Liver (tissue), 9 donors: ENCODE results near the gene TRAPPC3. TPM values are rescaled to one million over a fixed set of nuclear protein-coding genes. Genes with fewer than 3 reads are reported as not detected.

Experiments used
- DNase-seq: peaks from one replicate; pipeline ENCODE4 v3.0.0-alpha.2; 2017; ENCODE audit warnings: low spot score
- H3K27ac ChIP-seq, 2 donors: one replicate each; pipeline ENCODE4 v1.7.0; 2013; ENCODE audit warnings: inconsistent platforms in 2 of 2, low read length in 2 of 2, control low read depth in 1 of 2, low read depth in 1 of 2, mild to moderate bottlenecking in 1 of 2
- H3K27me3 ChIP-seq, 4 donors: one replicate each; pipeline versions ENCODE4 v1.6.1 to v1.7.0; 2013; ENCODE audit warnings: low read length in 3 of 4, inconsistent platforms in 1 of 4, mild to moderate bottlenecking in 1 of 4, moderate library complexity in 1 of 4; ENCODE audit not compliant: control insufficient read depth in 4 of 4, insufficient read depth in 4 of 4
- H3K36me3 ChIP-seq, 4 donors: one replicate each; pipeline versions ENCODE4 v1.6.1 to v1.7.0; 2013; ENCODE audit warnings: low read length in 3 of 4, mild to moderate bottlenecking in 3 of 4, low read depth in 1 of 4, moderate library complexity in 1 of 4; ENCODE audit not compliant: control insufficient read depth in 4 of 4, insufficient read depth in 3 of 4
- H3K4me1 ChIP-seq, 4 donors: one replicate each; pipeline versions ENCODE4 v1.6.1 to v1.7.0; 2013; ENCODE audit warnings: low read length in 3 of 4, mild to moderate bottlenecking in 3 of 4, moderate library complexity in 1 of 4; ENCODE audit not compliant: control insufficient read depth in 4 of 4, insufficient read depth in 4 of 4
- H3K4me3 ChIP-seq, 3 donors: one replicate each; pipeline versions ENCODE4 v1.6.1 to v1.7.0; 2013; ENCODE audit warnings: low read length in 3 of 3, control low read depth in 1 of 3, low read depth in 1 of 3, mild to moderate bottlenecking in 1 of 3
- H3K9ac ChIP-seq, 2 donors: one replicate each; pipeline ENCODE4 v1.7.0; 2013; ENCODE audit warnings: low read length in 2 of 2, mild to moderate bottlenecking in 2 of 2, moderate library complexity in 2 of 2, control low read depth in 1 of 2, low read depth in 1 of 2
- H3K9me3 ChIP-seq, 4 donors: one replicate each; pipeline versions ENCODE4 v1.6.1 to v1.7.0; 2013; ENCODE audit warnings: low read length in 3 of 4; ENCODE audit not compliant: control insufficient read depth in 4 of 4
- ATF3 ChIP-seq: IDR thresholded peaks from 2 replicates; pipeline ENCODE4 v1.6.1; 2016; ENCODE audit warnings: antibody characterized with exemption
- CTCF ChIP-seq: fragments of 150-350 bp; IDR thresholded peaks from 2 replicates; pipeline ENCODE4 v1.5.1; 2017; ENCODE audit warnings: improper control_type of control experiment, low read depth, low read length; ENCODE audit not compliant: missing input control
- EGR1 ChIP-seq, 2 donors: IDR thresholded peaks; 2 replicates each; pipeline ENCODE4 v1.6.1; 2016 to 2018; ENCODE audit warnings: antibody characterized with exemption in 2 of 2, low read depth in 2 of 2
- FOXA1 ChIP-seq: IDR thresholded peaks from 2 replicates; pipeline ENCODE4 v1.6.1; 2016; ENCODE audit warnings: antibody characterized with exemption
- FOXA2 ChIP-seq: IDR thresholded peaks from 2 replicates; pipeline ENCODE4 v1.6.1; 2016; ENCODE audit warnings: antibody characterized with exemption
- HNF4A ChIP-seq, 2 donors: conservative IDR thresholded peaks; 2 replicates each; pipeline ENCODE4 v1.6.1; 2016; ENCODE audit warnings: antibody characterized with exemption in 2 of 2, mild to moderate bottlenecking in 2 of 2
- HNF4G ChIP-seq: IDR thresholded peaks from 2 replicates; pipeline ENCODE4 v1.6.1; 2016; ENCODE audit warnings: antibody characterized with exemption
- JUND ChIP-seq, 2 donors: IDR thresholded peaks; 2 replicates each; pipeline ENCODE4 v1.6.1; 2016; ENCODE audit warnings: antibody characterized with exemption in 2 of 2
- MAX ChIP-seq: IDR thresholded peaks from 2 replicates; pipeline ENCODE4 v1.6.1; 2016; ENCODE audit warnings: antibody characterized with exemption
- NR2F2 ChIP-seq: IDR thresholded peaks from 2 replicates; pipeline ENCODE4 v1.6.1; 2016; ENCODE audit warnings: antibody characterized with exemption
- RAD21 ChIP-seq, 2 donors: IDR thresholded peaks; 2 replicates each; pipeline ENCODE4 v1.6.1; 2016; ENCODE audit warnings: antibody characterized with exemption in 2 of 2, mild to moderate bottlenecking in 2 of 2
- REST ChIP-seq: IDR thresholded peaks from 2 replicates; pipeline ENCODE4 v1.6.1; 2016; ENCODE audit warnings: antibody characterized with exemption, mild to moderate bottlenecking
- RXRA ChIP-seq, 2 donors: IDR thresholded peaks; 2 replicates each; pipeline ENCODE4 v1.6.1; 2017 to 2018; ENCODE audit warnings: antibody characterized with exemption in 2 of 2, mild to moderate bottlenecking in 1 of 2
- SP1 ChIP-seq: IDR thresholded peaks from 2 replicates; pipeline ENCODE4 v1.6.1; 2018; ENCODE audit warnings: antibody characterized with exemption, mild to moderate bottlenecking
- TAF1 ChIP-seq: conservative IDR thresholded peaks from 2 replicates; pipeline ENCODE4 v1.6.1; 2016; ENCODE audit warnings: antibody characterized with exemption, mild to moderate bottlenecking
- YY1 ChIP-seq: IDR thresholded peaks from 2 replicates; pipeline ENCODE4 v1.6.1; 2016; ENCODE audit warnings: antibody characterized with exemption, mild to moderate bottlenecking
- ZBTB33 ChIP-seq: IDR thresholded peaks from 2 replicates; pipeline ENCODE4 v1.6.1; 2016; ENCODE audit warnings: antibody characterized with exemption
- WGBS: extraction: QIAGEN DNeasy Blood & Tissue Kit; methylation state at CpG from one replicate; pipeline ENCODE4 v1.1.7; 2013; 5-methylcytosine and 5-hydroxymethylcytosine counted together
- polyA plus RNA-seq, 2 donors: library from polyadenylated mRNA; stranded (reverse) in 1 of 2; unstranded in 1 of 2; fragments of 200-250 nt in 1 of 2; fragments of >200 nt in 1 of 2; fragmentation: Nextera tagmentation in 1 of 2; extraction: Ambion mirVana in 1 of 2; gene quantifications; one replicate each; pipeline versions ENCODE4 v1.2.1 to v1.2.3, GENCODE V29; 2013 to 2015
- total RNA-seq, 2 donors: library from RNA; depleted of rRNA; stranded (reverse); fragments of >200 nt; gene quantifications; one replicate each; pipeline ENCODE4 v1.2.3, GENCODE V29; 2014
- donor health status: healthy.
- donor health status: healthy.
- donor health status: healthy.
- donor health status: healthy.
- donor health status: healthy.

The TRAPPC3 gene
- total and polyA plus RNA-seq, 4 donors, result 24.2 to 56.1 (median 30.4) TPM

- TF ChIP-seq ATF3 (no peak), ZBTB33 (no peak), HNF4G (no peak), NR2F2 (no peak)
Observed at GRCh38 chr1:36126797-36127500, 22.3 kb downstream of the TRAPPC3 start (continued).

GRCh38 chr1:36126005-36126716, 23.1 kb downstream of the TRAPPC3 start:
- H3K9me3 ChIP-seq, result no peaks in the 10 kb centered on the region
- H3K27ac ChIP-seq, result no peak overlapping the region
- no peak for DNase-seq
- H3K4me3 ChIP-seq, result no peak overlapping the region
- H3K36me3 ChIP-seq, result no peaks in the 10 kb centered on the region
- TF ChIP-seq MAX (no peak), HNF4A (conservative IDR thresholded peaks at IDR 0.05) (no peak), REST (no peak), JUND (IDR thresholded peaks at IDR 0.05) (no peak), RXRA (IDR thresholded peaks at IDR 0.05) (no peak), ZBTB33 (no peak), SP1 (no peak), NR2F2 (no peak), RAD21 (IDR thresholded peaks at IDR 0.05) (no peak), HNF4G (no peak), FOXA1 (no peak), CTCF (no peak), TAF1 (no peak), FOXA2 (no peak), EGR1 (IDR thresholded peaks at IDR 0.05; ENCODE audit: low read depth in 2 of 2) (no peak), YY1 (no peak)
- H3K27me3 ChIP-seq, result no peaks in the 10 kb centered on the region
- 84% methylated on average over 21 of the region's 21 CpGs for WGBS
- H3K9ac ChIP-seq, result no peak overlapping the region
- H3K4me1 ChIP-seq, result peaks cover 0 to 3% (median 0%) of the 10 kb centered on the region in 4 donors
